Thoracic aorta (tissue), 2 donors: ENCODE data around the gene KRTAP12-3. TPM values are rescaled to one million over a fixed set of nuclear protein-coding genes. Genes with fewer than 3 reads are reported as not detected.

Experiments used
- ATAC-seq: fragments of 150-250 bp; one replicate; pipeline ENCODE4 v1.8.0; 2017; ENCODE audit warnings: low read depth; ENCODE audit not compliant: insufficient number of reproducible peaks, low FRiP score
- DNase-seq: peaks from one replicate; pipeline ENCODE4 v3.0.0-alpha.2; 2020; ENCODE audit warnings: low spot score
- H3K27ac ChIP-seq, 2 donors: fragments of 200-600 bp; sonication (generic); 1 replicate in 1 of 2; 2 replicates in 1 of 2; pipeline ENCODE4 v1.5.1; 2016; ENCODE audit warnings: mild to moderate bottlenecking in 2 of 2, moderate library complexity in 2 of 2
- H3K27me3 ChIP-seq: fragments of 200-600 bp; sonication (generic); replicated peaks from 2 replicates; pipeline ENCODE4 v1.6.0; 2016; ENCODE audit warnings: mild to moderate bottlenecking; ENCODE audit not compliant: insufficient read depth
- H3K36me3 ChIP-seq: fragments of 200-600 bp; sonication (generic); one replicate; pipeline ENCODE4 v1.5.1; 2016
- H3K4me1 ChIP-seq, 2 donors: fragments of 200-600 bp; sonication (generic); 1 replicate in 1 of 2; 2 replicates in 1 of 2; pipeline versions ENCODE4 v1.5.1 to v1.6.0; 2016; ENCODE audit warnings: low read depth in 2 of 2, mild to moderate bottlenecking in 1 of 2; ENCODE audit not compliant: control insufficient read depth in 1 of 2
- H3K4me3 ChIP-seq: fragments of 200-600 bp; sonication (generic); 2 replicates; pipeline ENCODE4 v1.5.1; 2016; ENCODE audit warnings: mild to moderate bottlenecking
- H3K9me3 ChIP-seq: fragments of 200-600 bp; sonication (generic); 2 replicates; pipeline ENCODE4 v1.5.1; 2016
- CTCF ChIP-seq: fragments of 200-600 bp; sonication (generic); IDR thresholded peaks from one replicate; pipeline ENCODE4 v1.5.1; 2019; ENCODE audit warnings: antibody characterized with exemption
- total RNA-seq, 2 donors: library from RNA; depleted of rRNA; stranded (reverse); fragments of >200 nt; gene quantifications; one replicate each; pipeline versions ENCODE4 v1.1.0 to v1.2.3, GENCODE V29; 2016

KRTAP12-3 gene
- total RNA-seq, 2 donors from 2014 or later = not detected

GRCh38 chr21:44702111-44702972, 44.6 kb downstream of the KRTAP12-3 start:
- H3K27ac ChIP-seq = no peak overlapping the region
- H3K4me1 ChIP-seq = no peaks in the 10 kb centered on the region
- DNase-seq = no peak
- TF ChIP-seq CTCF = no peak
- H3K27me3 ChIP-seq = peaks cover 10% of the 10 kb centered on the region
- H3K9me3 ChIP-seq = no peaks in the 10 kb centered on the region
- H3K4me3 ChIP-seq = no peak overlapping the region
- H3K36me3 ChIP-seq = no peaks in the 10 kb centered on the region
- no peak for ATAC-seq

GRCh38 chr21:44702973-44703730, 45.4 kb downstream of the KRTAP12-3 start:
- no peaks in the 10 kb centered on the region for H3K9me3 ChIP-seq
- no peak overlapping the region for H3K27ac ChIP-seq
- no peak overlapping the region for H3K4me3 ChIP-seq
- DNase-seq (no peak), ATAC-seq (no peak)
- H3K27me3 ChIP-seq = peaks cover 10% of the 10 kb centered on the region
- no peak for TF ChIP-seq CTCF
- H3K4me1 ChIP-seq = no peaks in the 10 kb centered on the region
- no peaks in the 10 kb centered on the region for H3K36me3 ChIP-seq

GRCh38 chr21:44703731-44704635, 46.3 kb downstream of the KRTAP12-3 start:
- Histone ChIP-seq H3K27me3 (peaks cover 10% of the 10 kb centered on the region), H3K9me3 (no peaks in the 10 kb centered on the region), H3K4me3 (no peak overlapping the region), H3K27ac (no peak overlapping the region), H3K4me1 (no peaks in the 10 kb centered on the region), H3K36me3 (no peaks in the 10 kb centered on the region)
- ATAC-seq (no peak), DNase-seq (no peak)
- no peak for TF ChIP-seq CTCF

- no peak for DNase-seq
- H3K4me1 ChIP-seq = no peaks in the 10 kb centered on the region
- no peak for ATAC-seq
- TF ChIP-seq CTCF = no peak
- H3K9me3 ChIP-seq = no peaks in the 10 kb centered on the region
- H3K36me3 ChIP-seq = no peaks in the 10 kb centered on the region
- H3K27ac ChIP-seq = no peak overlapping the region
- no peak overlapping the region for H3K4me3 ChIP-seq
- peaks cover 10% of the 10 kb centered on the region for H3K27me3 ChIP-seq
These were observed 46.9 kb downstream of the KRTAP12-3 start for GRCh38 chr21:44704636-44705001.
